HepG2 (cell line): ENCODE data around the gene HIF3A. TPM values are rescaled to one million over a fixed set of nuclear protein-coding genes. Genes with fewer than 3 reads are reported as not detected.

Experiments used
- ATAC-seq: fragments of 200-7000 bp; cut with Tn5 transposase; 3 replicates; pipeline ENCODE4 v1.9.1; 2020; ENCODE audit warnings: mild to moderate bottlenecking, moderate library complexity
- BruUV-seq: library from RNA; stranded (reverse); fragments of 400-500 nt; replicated peaks from 2 replicates; lab custom pipeline; 2021; lab: Mats Ljungman, UMichigan
- CTCF ChIA-PET: fragments of 300-600 bp; formaldehyde crosslinking; extraction: SDS; loops from one replicate; lab custom pipeline; 2021; ENCODE audit warnings: low total read pairs, inconsistent platforms, low intra/inter-chr PET ratio; lab: Yijun Ruan, JAX
- POLR2A ChIA-PET: fragments of 350-600 bp; sonication (Branson Sonifier 250); formaldehyde crosslinking; loops from one replicate; lab custom pipeline; 2020; ENCODE audit warnings: antibody characterized with exemption, inconsistent platforms; lab: Yijun Ruan, JAX
- DNase-seq: peaks from one replicate; pipeline ENCODE4 v3.0.0-alpha.2; 2015; ENCODE audit warnings: low spot score
- FAIRE-seq: peaks from 3 replicates; lab custom pipeline; 2011; peaks lifted over from hg19 to GRCh38; lab: Jason Lieb, UNC
- H2AFZ ChIP-seq: one replicate; pipeline ENCODE4 v1.6.1; 2011; ENCODE audit warnings: low read length, inconsistent platforms
- H3K27ac ChIP-seq: fragments of 300-600 bp; 3 replicates; pipeline ENCODE4 v1.8.0; 2011; ENCODE audit warnings: mixed run types, mild to moderate bottlenecking, mixed read lengths, low read length, inconsistent platforms; ENCODE audit not compliant: insufficient read depth; ENCODE audit errors: extremely low read length
- H3K27me3 ChIP-seq, 2 experiments: fragments of 200-600 bp in 1 of 2; 2 replicates in 1 of 2; 3 replicates in 1 of 2; pipeline versions ENCODE4 v1.6.0 to v1.8.0; 2011; ENCODE audit warnings: low read length in 2 of 2, mild to moderate bottlenecking in 2 of 2, moderate library complexity in 2 of 2, inconsistent platforms in 1 of 2; ENCODE audit not compliant: insufficient read depth in 2 of 2, control insufficient read depth in 1 of 2
- H3K36me3 ChIP-seq, 2 experiments: fragments of 200-600 bp in 1 of 2; replicated peaks in 1 of 2; 2 replicates in 1 of 2; 3 replicates in 1 of 2; pipeline versions ENCODE4 v1.5.1 to v1.8.0; 2011; ENCODE audit warnings: low read length in 2 of 2, inconsistent platforms in 1 of 2; ENCODE audit not compliant: insufficient read depth in 2 of 2, control insufficient read depth in 1 of 2
- H3K4me1 ChIP-seq: 2 replicates; pipeline ENCODE4 v1.5.1; 2012; ENCODE audit warnings: low read length, inconsistent platforms; ENCODE audit not compliant: insufficient read depth
- H3K4me2 ChIP-seq: 2 replicates; pipeline ENCODE4 v1.6.0; 2011; ENCODE audit warnings: low read depth, low read length, inconsistent platforms
- H3K4me3 ChIP-seq, 3 experiments: fragments of 200-600 bp in 1 of 3; sonication (generic), shearing (Covaris generic) in 1 of 3; replicated peaks in 1 of 3; 2 replicates each; pipeline ENCODE4 v1.5.1; 2011 to 2016; ENCODE audit warnings: low read length in 3 of 3, inconsistent platforms in 2 of 3, low read depth in 2 of 3, mild to moderate bottlenecking in 2 of 3, control low read depth in 1 of 3, mixed read lengths in 1 of 3; ENCODE audit not compliant: insufficient read depth in 1 of 3
- H3K79me2 ChIP-seq: one replicate; pipeline ENCODE4 v1.6.1; 2011; ENCODE audit warnings: low read length, inconsistent platforms; ENCODE audit not compliant: insufficient read depth
- H3K9ac ChIP-seq: 2 replicates; pipeline ENCODE4 v1.6.0; 2011; ENCODE audit warnings: mild to moderate bottlenecking, low read depth, low read length, inconsistent platforms; ENCODE audit not compliant: insufficient read depth
- H3K9me3 ChIP-seq: 2 replicates; pipeline ENCODE4 v1.5.1; 2012; ENCODE audit warnings: mild to moderate bottlenecking, low read length
- H4K20me1 ChIP-seq: 2 replicates; pipeline ENCODE4 v1.6.0; 2011; ENCODE audit warnings: inconsistent platforms, mild to moderate bottlenecking, low read length, moderate library complexity; ENCODE audit not compliant: insufficient read depth
- AKNA ChIP-seq: sonication (generic); formaldehyde crosslinking; IDR thresholded peaks from 2 replicates; pipeline ENCODE4 v1.4.0; 2020; ENCODE audit warnings: missing genetic modification reagents, borderline replicate concordance
- ARNT ChIP-seq: fragments of 450-650 bp; IDR thresholded peaks from 2 replicates; pipeline ENCODE4 v1.6.1; 2017
- BRF2 ChIP-seq: sonication (generic); formaldehyde crosslinking; IDR thresholded peaks from 2 replicates; pipeline ENCODE4 v1.8.1; 2022; ENCODE audit warnings: mild to moderate bottlenecking, missing genetic modification reagents
- CBX5 ChIP-seq: sonication (generic); formaldehyde crosslinking; IDR thresholded peaks from 2 replicates; pipeline ENCODE4 v1.4.0; 2020; ENCODE audit warnings: missing genetic modification reagents, borderline replicate concordance
- HNF4A ChIP-seq: sonication (generic); formaldehyde crosslinking; IDR thresholded peaks from 2 replicates; pipeline ENCODE4 v1.4.0; 2020; ENCODE audit warnings: missing genetic modification reagents
- KDM5A ChIP-seq: fragments of 200-600 bp; sonication (generic); IDR thresholded peaks from 2 replicates; pipeline ENCODE4 v1.7.0; 2018; ENCODE audit warnings: antibody characterized with exemption, mild to moderate bottlenecking, low read length, borderline replicate concordance
- KDM6A ChIP-seq: IDR thresholded peaks from 2 replicates; pipeline ENCODE4 v1.6.1; 2016; ENCODE audit warnings: low read depth
- KLF15 ChIP-seq: sonication (generic); formaldehyde crosslinking; IDR thresholded peaks from 2 replicates; pipeline ENCODE4 v1.8.1; 2023; ENCODE audit warnings: borderline replicate concordance, mild to moderate bottlenecking, inconsistent platforms, missing genetic modification reagents, mixed read lengths
- SP1 ChIP-seq, 2 experiments: fragments of 450-650 bp in 1 of 2; sonication (generic) in 1 of 2; formaldehyde crosslinking in 1 of 2; IDR thresholded peaks; 2 replicates each; pipeline versions ENCODE4 v1.4.0 to v1.6.1; 2016 to 2020; ENCODE audit warnings: missing genetic modification reagents in 1 of 2
- U2AF2 ChIP-seq: fragments of 200-400 bp; formaldehyde crosslinking; IDR thresholded peaks from 2 replicates; pipeline ENCODE4 v1.6.1; 2017; ENCODE audit warnings: low read depth, mild to moderate bottlenecking, low read length
- ZBTB46 ChIP-seq: sonication (generic); formaldehyde crosslinking; IDR thresholded peaks from 2 replicates; pipeline ENCODE4 v1.4.0; 2020; ENCODE audit warnings: mild to moderate bottlenecking, missing genetic modification reagents, borderline replicate concordance
- ZFP62 ChIP-seq: sonication (generic); formaldehyde crosslinking; IDR thresholded peaks from 2 replicates; pipeline ENCODE4 v1.4.0; 2020; ENCODE audit warnings: missing genetic modification reagents
- ZNF281 ChIP-seq: sonication (generic); formaldehyde crosslinking; IDR thresholded peaks from 2 replicates; pipeline ENCODE4 v1.4.0; 2020; ENCODE audit warnings: missing genetic modification reagents, borderline replicate concordance
- ZNF766 ChIP-seq: sonication (generic); formaldehyde crosslinking; IDR thresholded peaks from 2 replicates; pipeline ENCODE4 v1.5.0; 2020; ENCODE audit warnings: missing genetic modification reagents, borderline replicate concordance
- WGBS: methylation state at CpG from one replicate; pipeline ENCODE4 v1.1.6; 2017; ENCODE audit warnings: low lambda C conversion rate; 5-methylcytosine and 5-hydroxymethylcytosine counted together
- in situ Hi-C: cut with HindIII; loops from 2 replicates; pipeline ENCODE4 v1.10.0; 2017; ENCODE audit warnings: low pct_unique_long_range_greater_than_20kb; ENCODE audit not compliant: extremely low pct_ligation_motif_present
- intact Hi-C: fragments of 100-400 bp; cut with micrococcal nuclease; formaldehyde crosslinking; loops from one replicate; pipeline ENCODE4 v1.10.0; 2022; ENCODE audit not compliant: unreplicated experiment
- polyA plus RNA-seq, 8 experiments: library from polyadenylated mRNA; depleted of rRNA in 3 of 8; stranded (reverse) in 7 of 8; unstranded in 1 of 8; fragments of >200 nt; fragmentation: Illumina TruSeq in 4 of 8; extraction: Trizol in 4 of 8; gene quantifications; 2 replicates each; pipeline versions ENCODE4 v1.2.1 to v1.2.3, GENCODE V29; 2011 to 2016; ENCODE audit warnings: low read depth in 4 of 8, missing spikeins in 1 of 8, mixed read lengths in 1 of 8; ENCODE audit not compliant: insufficient read depth in 1 of 8
- total RNA-seq, 5 experiments: library from RNA; depleted of rRNA; stranded (reverse); fragments of >200 nt; fragmentation: Illumina TruSeq; extraction: Trizol; gene quantifications; 2 replicates each; pipeline ENCODE4 v1.2.3, GENCODE V29; 2016; ENCODE audit warnings: low read depth in 1 of 5

Gene HIF3A
- total and polyA plus RNA-seq, 2 of the 13 experiments (the other 11 are each of a cell fraction or from before 2014, with no cell fraction given), result 0.09 to 0.22 TPM

- FAIRE-seq, result no peak
- ChIA-PET CTCF (no interaction called here), POLR2A (no interaction called here)
- Histone ChIP-seq H3K9me3 (no peaks in the 10 kb centered on the region), H3K4me2 (no peak overlapping the region), H3K36me3 (no peaks in the 10 kb centered on the region), H2AFZ (no peak overlapping the region), H4K20me1 (no peaks in the 10 kb centered on the region), H3K27me3 (no peaks in the 10 kb centered on the region), H3K79me2 (no peaks in the 10 kb centered on the region), H3K4me3 (no peak overlapping the region), H3K9ac (no peak overlapping the region), H3K27ac (no peak overlapping the region), H3K4me1 (peaks cover 8% of the 10 kb centered on the region)
- in situ Hi-C loops, result no loop called here
- no peak for ATAC-seq
- no TSS peak for BruUV-seq
- 47% methylated on average over 6 of the region's 6 CpGs for WGBS
- no peak for DNase-seq
- intact Hi-C loops, result no loop called here
- TF ChIP-seq BRF2 (no peak), ZNF281 (CRISPR knock-in tag) (no peak), ZBTB46 (CRISPR knock-in tag) (no peak), ZNF766 (no peak), ARNT (no peak), HNF4A (CRISPR knock-in tag) (no peak), KLF15 (no peak), U2AF2 (no peak), KDM6A (CRISPR knock-in tag) (no peak), ZFP62 (CRISPR knock-in tag) (no peak), KDM5A (no peak), AKNA (CRISPR knock-in tag) (no peak), SP1 (IDR thresholded peaks at IDR 0.05) (no peak), SP1 (CRISPR knock-in tag; IDR thresholded peaks at IDR 0.05) (no peak), CBX5 (CRISPR knock-in tag) (no peak)
These were observed 22.8 kb downstream of the HIF3A start for GRCh38 chr19:46319613-46320012.
